ENCODE measurements around the gene LIPN. TPM values are rescaled to one million over a fixed set of nuclear protein-coding genes. Genes with fewer than 3 reads are reported as not detected.

Gene LIPN
- total and polyA plus RNA-seq, 12 donors, result 0.11 to 0.46 (median 0.41) TPM; not detected in 9

DNA sequence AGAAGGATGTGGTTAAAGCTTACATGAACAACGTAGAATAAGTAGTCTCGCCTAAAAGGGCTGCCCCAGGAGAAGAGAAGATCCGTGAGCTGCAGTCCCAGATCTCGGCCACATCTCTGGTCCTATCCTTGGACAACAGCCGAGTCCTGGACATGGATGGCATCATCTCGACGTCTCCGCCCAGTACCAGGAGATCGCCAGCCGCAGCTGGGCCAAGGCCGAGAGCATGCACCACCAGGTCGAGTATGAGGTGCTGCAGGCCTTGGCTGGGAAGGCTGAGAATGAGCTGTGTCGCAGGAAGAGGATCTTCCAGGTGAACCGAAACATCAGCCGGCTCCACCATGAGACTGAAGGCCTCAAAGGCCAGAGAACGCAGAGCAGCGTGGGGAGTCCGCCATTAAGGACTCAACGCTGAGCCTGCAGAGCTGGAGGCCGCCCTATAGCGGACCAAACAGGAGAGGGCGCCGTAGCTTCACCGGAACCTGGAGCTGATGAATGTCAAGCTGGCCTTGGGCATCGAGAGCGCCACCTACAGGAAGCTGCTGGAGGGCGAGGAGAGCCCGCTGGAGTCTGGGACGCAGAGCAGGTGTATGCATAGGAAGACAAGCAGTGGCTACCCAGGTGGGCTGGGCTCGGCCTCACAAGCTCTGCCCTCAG lies 31.6 kb upstream of the LIPN start:
- Histone ChIP-seq H3K9me3 (replicated peaks in 1 of 3) (no peaks in the 10 kb centered on the region), H3K27me3 (no peaks in the 10 kb centered on the region), H3K4me1 (replicated peaks in 1 of 2) (no peaks in the 10 kb centered on the region), H3K4me3 (no peak overlapping the region), H3K36me3 (replicated peaks in 1 of 2) (no peaks in the 10 kb centered on the region), H3K27ac (no peak overlapping the region)
- 66 to 84% (median 73%) methylated on average over 15 to 30 of the region's 30 CpGs for WGBS, 4 donors
- DNase-seq, result peak in 6 of 7 donors; percentile 24 to 56 (median 38)
- intact Hi-C loops (cut with DNase I), result no loop called here
- TF ChIP-seq, protein P1, sequence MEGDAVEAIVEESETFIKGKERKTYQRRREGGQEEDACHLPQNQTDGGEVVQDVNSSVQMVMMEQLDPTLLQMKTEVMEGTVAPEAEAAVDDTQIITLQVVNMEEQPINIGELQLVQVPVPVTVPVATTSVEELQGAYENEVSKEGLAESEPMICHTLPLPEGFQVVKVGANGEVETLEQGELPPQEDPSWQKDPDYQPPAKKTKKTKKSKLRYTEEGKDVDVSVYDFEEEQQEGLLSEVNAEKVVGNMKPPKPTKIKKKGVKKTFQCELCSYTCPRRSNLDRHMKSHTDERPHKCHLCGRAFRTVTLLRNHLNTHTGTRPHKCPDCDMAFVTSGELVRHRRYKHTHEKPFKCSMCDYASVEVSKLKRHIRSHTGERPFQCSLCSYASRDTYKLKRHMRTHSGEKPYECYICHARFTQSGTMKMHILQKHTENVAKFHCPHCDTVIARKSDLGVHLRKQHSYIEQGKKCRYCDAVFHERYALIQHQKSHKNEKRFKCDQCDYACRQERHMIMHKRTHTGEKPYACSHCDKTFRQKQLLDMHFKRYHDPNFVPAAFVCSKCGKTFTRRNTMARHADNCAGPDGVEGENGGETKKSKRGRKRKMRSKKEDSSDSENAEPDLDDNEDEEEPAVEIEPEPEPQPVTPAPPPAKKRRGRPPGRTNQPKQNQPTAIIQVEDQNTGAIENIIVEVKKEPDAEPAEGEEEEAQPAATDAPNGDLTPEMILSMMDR (IDR thresholded peaks at IDR 0.05), result peak in 5 of 6 experiments; percentile 18 to 46 (median 27)
- no peak for TF ChIP-seq POLR2A (IDR thresholded peaks at IDR 0.05)

GRCh38 chr10:88730864-88731263 lies 29.0 kb upstream of the LIPN start:
- TF ChIP-seq, protein P1 (IDR thresholded peaks at IDR 0.05), result no peak
- no peak for TF ChIP-seq POLR2A (IDR thresholded peaks at IDR 0.05)
- Histone ChIP-seq H3K4me1 (replicated peaks in 1 of 2) (no peaks in the 10 kb centered on the region), H3K9me3 (replicated peaks in 1 of 3) (no peaks in the 10 kb centered on the region), H3K36me3 (replicated peaks in 1 of 2) (no peaks in the 10 kb centered on the region), H3K27ac (no peak overlapping the region), H3K4me3 (no peak overlapping the region), H3K27me3 (no peaks in the 10 kb centered on the region)
- no peak for DNase-seq
- intact Hi-C loops (cut with DNase I), result no loop called here
- 75 to 92% (median 89%) methylated on average over 4 of the region's 4 CpGs for WGBS, 4 donors

- peak in 1 of 7 donors; percentile 5 for DNase-seq
- intact Hi-C loops (cut with DNase I), result no loop called here
- H3K4me1 ChIP-seq (replicated peaks in 1 of 2), result no peaks in the 10 kb centered on the region
- TF ChIP-seq, protein P1 (IDR thresholded peaks at IDR 0.05), result no peak
- TF ChIP-seq POLR2A (IDR thresholded peaks at IDR 0.05), result no peak
- H3K36me3 ChIP-seq (replicated peaks in 1 of 2), result no peaks in the 10 kb centered on the region
- 67 to 89% (median 80%) methylated on average over 4 to 6 of the region's 6 CpGs for WGBS, 4 donors
- no peak overlapping the region for H3K27ac ChIP-seq
- H3K4me3 ChIP-seq, result no peak overlapping the region
- H3K27me3 ChIP-seq, result no peaks in the 10 kb centered on the region
- H3K9me3 ChIP-seq (replicated peaks in 1 of 3), result no peaks in the 10 kb centered on the region
Measured at GRCh38 chr10:88731296-88731695, 28.5 kb upstream of the LIPN start.

DNA sequence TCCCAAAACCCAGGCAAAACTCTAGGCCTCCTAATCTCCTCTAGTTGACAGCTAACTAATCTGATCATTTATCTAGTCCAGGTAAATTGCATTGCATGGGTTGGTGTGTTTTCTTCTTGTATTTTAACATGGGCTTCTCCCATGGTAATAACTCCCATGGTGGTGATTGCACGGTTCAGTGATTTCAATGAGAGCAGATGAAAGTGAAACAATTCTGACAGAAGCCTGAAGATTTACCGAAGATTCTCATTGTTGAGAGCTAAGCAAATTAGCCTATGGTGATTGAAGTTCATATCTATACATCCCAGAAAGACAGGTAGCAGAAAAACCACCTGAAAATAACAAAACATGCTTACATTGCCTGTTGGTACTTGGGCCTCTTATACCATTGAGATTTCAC lies 26.6 kb upstream of the LIPN start:
- Histone ChIP-seq H3K27ac (no peak overlapping the region), H3K36me3 (replicated peaks in 1 of 2) (no peaks in the 10 kb centered on the region), H3K4me3 (no peak overlapping the region), H3K9me3 (replicated peaks in 1 of 3) (no peaks in the 10 kb centered on the region), H3K27me3 (peaks cover 5% of the 10 kb centered on the region), H3K4me1 (replicated peaks in 1 of 2) (no peaks in the 10 kb centered on the region)
- 69 to 92% (median 86%) methylated on average over 2 of the region's 2 CpGs for WGBS, 4 donors
- TF ChIP-seq, protein P1 (IDR thresholded peaks at IDR 0.05), result no peak
- no peak for TF ChIP-seq POLR2A (IDR thresholded peaks at IDR 0.05)
- no peak for DNase-seq
- intact Hi-C loops (cut with DNase I), result no loop called here

Measured in adrenal gland (tissue), 12 donors.